GM19193 (cell line): ENCODE results near the gene FOSB.

Experiments
- POLR2A ChIP-seq: IDR thresholded peaks from 4 replicates; pipeline ENCODE4 v1.6.1; 2011; ENCODE audit not compliant: insufficient read depth, insufficient read length; ENCODE audit errors: extremely low read depth

The FOSB gene

GRCh38 chr19:45451850-45452387, 15.9 kb upstream of the FOSB start:
- TF ChIP-seq POLR2A: no peak

- no peak for TF ChIP-seq POLR2A
These were observed 11.9 kb upstream of the FOSB start for GRCh38 chr19:45455707-45456499.

- TF ChIP-seq POLR2A: no peak
These were observed 11.3 kb upstream of the FOSB start for GRCh38 chr19:45456500-45456815.

- no peak for TF ChIP-seq POLR2A
These were observed 10.0 kb upstream of the FOSB start for GRCh38 chr19:45457776-45458175.

GRCh38 chr19:45460807-45461347, 6.9 kb upstream of the FOSB start:
- TF ChIP-seq POLR2A: no peak

GRCh38 chr19:45462174-45462573, 5.6 kb upstream of the FOSB start:
- TF ChIP-seq POLR2A: no peak

GRCh38 chr19:45463241-45463640, 4.6 kb upstream of the FOSB start:
- TF ChIP-seq POLR2A: no peak

GRCh38 chr19:45464274-45464673, 3.5 kb upstream of the FOSB start:
- no peak for TF ChIP-seq POLR2A

- TF ChIP-seq POLR2A: no peak
These were observed 2.8 kb upstream of the FOSB start for GRCh38 chr19:45464852-45465441.

- TF ChIP-seq POLR2A: no peak
These were observed 711 bp upstream of the FOSB start for GRCh38 chr19:45467115-45467455.

- no peak for TF ChIP-seq POLR2A
These were observed 409 bp downstream of the FOSB start for GRCh38 chr19:45468159-45468651.

- no peak for TF ChIP-seq POLR2A
These were observed 971 bp downstream of the FOSB start for GRCh38 chr19:45468803-45469131.

GRCh38 chr19:45469132-45469944, 1.5 kb downstream of the FOSB start:
- peak; percentile 57 for TF ChIP-seq POLR2A

GRCh38 chr19:45469945-45470761, 2.4 kb downstream of the FOSB start:
- TF ChIP-seq POLR2A: no peak

- no peak for TF ChIP-seq POLR2A
These were observed 2.9 kb downstream of the FOSB start for GRCh38 chr19:45470762-45471081.
